Measurements from ENCODE around the gene FKBP7.

The FKBP7 gene

GRCh38 chr2:178479758-178480226 is 1.4 kb upstream of the FKBP7 start:
- H3K4me2 ChIP-seq (ENCODE audit: low read depth, low read length, poor library complexity, severe bottlenecking): peak overlapping the region; percentile 99
- peak overlapping the region; percentile 90 for H2AFZ ChIP-seq (ENCODE audit: low read depth, low read length, severe bottlenecking)
- no peak for TF ChIP-seq EZH2phosphoT487 (conservative IDR thresholded peaks at IDR 0.05; ENCODE audit: low read length)
- TF ChIP-seq CTCF (IDR thresholded peaks at IDR 0.05; ENCODE audit: insufficient read depth, low read length, poor library complexity, severe bottlenecking): no peak
- peak overlapping the region; percentile 73 for H3K27ac ChIP-seq (ENCODE audit: low read depth, low read length)
- no peaks in the 10 kb centered on the region for H3K36me3 ChIP-seq (ENCODE audit: low read length)
- H3K9ac ChIP-seq (ENCODE audit: low read length): peak overlapping the region; percentile 69
- H4K20me1 ChIP-seq (ENCODE audit: low read depth, low read length): no peaks in the 10 kb centered on the region
- H3K9me3 ChIP-seq (ENCODE audit: insufficient read depth, low read length): no peaks in the 10 kb centered on the region
- H3F3A ChIP-seq (ENCODE audit: insufficient read depth): peaks cover 21% of the 10 kb centered on the region
- peaks cover 36% of the 10 kb centered on the region for H3K79me2 ChIP-seq (ENCODE audit: insufficient read depth, low read length)
- no peaks in the 10 kb centered on the region for H3K9me2 ChIP-seq (replicated peaks; ENCODE audit: insufficient read depth, low read length)
- no peaks in the 10 kb centered on the region for H3K27me3 ChIP-seq (ENCODE audit: low read length)
- H3K4me3 ChIP-seq (ENCODE audit: insufficient read depth, low read length, poor library complexity, severe bottlenecking): peak overlapping the region; percentile 67

- H3K27me3 ChIP-seq (ENCODE audit: low read length): no peaks in the 10 kb centered on the region
- peak overlapping the region; percentile 73 for H3K27ac ChIP-seq (ENCODE audit: low read depth, low read length)
- peak overlapping the region; percentile 99 for H3K4me2 ChIP-seq (ENCODE audit: low read depth, low read length, poor library complexity, severe bottlenecking)
- H3K36me3 ChIP-seq (ENCODE audit: low read length): no peaks in the 10 kb centered on the region
- H4K20me1 ChIP-seq (ENCODE audit: low read depth, low read length): no peaks in the 10 kb centered on the region
- peak overlapping the region; percentile 90 for H2AFZ ChIP-seq (ENCODE audit: low read depth, low read length, severe bottlenecking)
- H3K4me3 ChIP-seq (ENCODE audit: insufficient read depth, low read length, poor library complexity, severe bottlenecking): peak overlapping the region; percentile 83
- no peaks in the 10 kb centered on the region for H3K9me3 ChIP-seq (ENCODE audit: insufficient read depth, low read length)
- peaks cover 31% of the 10 kb centered on the region for H3K79me2 ChIP-seq (ENCODE audit: insufficient read depth, low read length)
- peaks cover 21% of the 10 kb centered on the region for H3F3A ChIP-seq (ENCODE audit: insufficient read depth)
- H3K9me2 ChIP-seq (replicated peaks; ENCODE audit: insufficient read depth, low read length): no peaks in the 10 kb centered on the region
- TF ChIP-seq EZH2phosphoT487 (conservative IDR thresholded peaks at IDR 0.05; ENCODE audit: low read length) (no peak), CTCF (IDR thresholded peaks at IDR 0.05; ENCODE audit: insufficient read depth, low read length, poor library complexity, severe bottlenecking) (peak; percentile 8)
- H3K9ac ChIP-seq (ENCODE audit: low read length): peak overlapping the region; percentile 75; the same call in 1 of the 2 replicates
Measured at GRCh38 chr2:178479275-178479616, 846 bp upstream of the FKBP7 start.

- Histone ChIP-seq H3K27me3 (ENCODE audit: low read length) (no peaks in the 10 kb centered on the region), H4K20me1 (ENCODE audit: low read depth, low read length) (no peaks in the 10 kb centered on the region), H3K4me3 (ENCODE audit: insufficient read depth, low read length, poor library complexity, severe bottlenecking) (peak overlapping the region; percentile 83), H3K27ac (ENCODE audit: low read depth, low read length) (peak overlapping the region; percentile 73), H3K9ac (ENCODE audit: low read length) (peak overlapping the region; percentile 75), H3K79me2 (ENCODE audit: insufficient read depth, low read length) (peaks cover 22% of the 10 kb centered on the region), H3K36me3 (ENCODE audit: low read length) (no peaks in the 10 kb centered on the region), H2AFZ (ENCODE audit: low read depth, low read length, severe bottlenecking) (peak overlapping the region; percentile 90), H3F3A (ENCODE audit: insufficient read depth) (peaks cover 21% of the 10 kb centered on the region), H3K9me2 (replicated peaks; ENCODE audit: insufficient read depth, low read length) (no peaks in the 10 kb centered on the region), H3K4me2 (ENCODE audit: low read depth, low read length, poor library complexity, severe bottlenecking) (peak overlapping the region; percentile 99), H3K9me3 (ENCODE audit: insufficient read depth, low read length) (no peaks in the 10 kb centered on the region)
- TF ChIP-seq EZH2phosphoT487 (conservative IDR thresholded peaks at IDR 0.05; ENCODE audit: low read length) (no peak), CTCF (IDR thresholded peaks at IDR 0.05; ENCODE audit: insufficient read depth, low read length, poor library complexity, severe bottlenecking) (no peak)
Measured at GRCh38 chr2:178478130-178478438, 316 bp downstream of the FKBP7 start.

Measured in SU-DHL-6 (cell line).